ENCODE data around the gene SPANXD. TPM values are rescaled to one million over a fixed set of nuclear protein-coding genes. Genes with fewer than 3 reads are reported as not detected.

Gene SPANXD
- total and polyA plus RNA-seq, 4 donors, result not detected

DNA sequence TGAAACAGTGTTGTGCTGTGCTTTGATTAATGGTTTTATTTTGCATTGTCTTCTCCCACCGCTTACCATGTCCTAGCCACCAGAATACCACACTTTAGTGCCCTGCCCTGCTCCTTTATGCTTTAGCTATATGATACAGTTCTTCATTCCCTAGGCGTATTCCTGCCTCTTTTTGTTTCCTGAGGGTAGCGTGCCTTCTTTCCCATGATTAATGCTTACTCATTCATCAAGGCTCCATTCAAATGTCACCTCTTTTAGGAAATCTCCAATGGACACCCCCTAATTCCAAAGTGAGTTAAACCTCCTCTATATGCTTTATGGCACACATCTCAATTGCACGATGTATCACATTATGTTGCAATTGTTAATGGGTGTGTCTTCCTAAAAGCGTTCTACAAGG, 46.3 kb downstream of the SPANXD start:
- Histone ChIP-seq H3K4me3 (no peak overlapping the region), H3K27ac (ENCODE audit: low read depth in 1 of 2, low read length in 1 of 2) (no peak overlapping the region), H3K36me3 (ENCODE audit: control insufficient read depth in 4 of 4, insufficient read depth in 4 of 4, low read length in 4 of 4) (no peaks in the 10 kb centered on the region), H3K9ac (ENCODE audit: insufficient read depth in 1 of 2, low read length in 2 of 2) (no peak overlapping the region), H3K27me3 (ENCODE audit: control insufficient read depth in 3 of 3, insufficient read depth in 3 of 3, low read length in 2 of 3) (peaks cover 0 to 2% (median 0%) of the 10 kb centered on the region in 3 donors), H3K4me1 (ENCODE audit: control insufficient read depth in 5 of 5, insufficient read depth in 5 of 5, low read length in 5 of 5) (no peaks in the 10 kb centered on the region), H3K9me3 (ENCODE audit: control insufficient read depth in 4 of 4, insufficient read depth in 3 of 4, low read length in 3 of 4) (no peaks in the 10 kb centered on the region)
- DNase-seq, result no peak
- TF ChIP-seq, protein P1, sequence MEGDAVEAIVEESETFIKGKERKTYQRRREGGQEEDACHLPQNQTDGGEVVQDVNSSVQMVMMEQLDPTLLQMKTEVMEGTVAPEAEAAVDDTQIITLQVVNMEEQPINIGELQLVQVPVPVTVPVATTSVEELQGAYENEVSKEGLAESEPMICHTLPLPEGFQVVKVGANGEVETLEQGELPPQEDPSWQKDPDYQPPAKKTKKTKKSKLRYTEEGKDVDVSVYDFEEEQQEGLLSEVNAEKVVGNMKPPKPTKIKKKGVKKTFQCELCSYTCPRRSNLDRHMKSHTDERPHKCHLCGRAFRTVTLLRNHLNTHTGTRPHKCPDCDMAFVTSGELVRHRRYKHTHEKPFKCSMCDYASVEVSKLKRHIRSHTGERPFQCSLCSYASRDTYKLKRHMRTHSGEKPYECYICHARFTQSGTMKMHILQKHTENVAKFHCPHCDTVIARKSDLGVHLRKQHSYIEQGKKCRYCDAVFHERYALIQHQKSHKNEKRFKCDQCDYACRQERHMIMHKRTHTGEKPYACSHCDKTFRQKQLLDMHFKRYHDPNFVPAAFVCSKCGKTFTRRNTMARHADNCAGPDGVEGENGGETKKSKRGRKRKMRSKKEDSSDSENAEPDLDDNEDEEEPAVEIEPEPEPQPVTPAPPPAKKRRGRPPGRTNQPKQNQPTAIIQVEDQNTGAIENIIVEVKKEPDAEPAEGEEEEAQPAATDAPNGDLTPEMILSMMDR (IDR thresholded peaks at IDR 0.05; ENCODE audit: control extremely low read depth, extremely low read depth), result no peak
- 66 to 71% methylated on average over 5 of the region's 5 CpGs for WGBS, 2 donors
- ATAC-seq (ENCODE audit: insufficient read depth, low FRiP score), result no peak

Other genes starting within 250 kb of the SPANXD start
- gene SPANXA1, start 114.0 kb downstream of the SPANXD start, total RNA-seq, result not detected
- gene SPANXA1, start 114.0 kb downstream of the SPANXD start, polyA plus RNA-seq, result not detected
- gene SPANXA2, start 109.0 kb downstream of the SPANXD start, total RNA-seq, result not detected
- not detected for gene SPANXA2, start 109.0 kb downstream of the SPANXD start, polyA plus RNA-seq
- not detected for gene MAGEC3, start 139.6 kb upstream of the SPANXD start, total RNA-seq
- not detected for gene MAGEC3, start 139.6 kb upstream of the SPANXD start, polyA plus RNA-seq
- gene MAGEC1, start 205.2 kb upstream of the SPANXD start, total RNA-seq, result under 1 TPM in 1 of 2 donors, not detected in 1; 0.48 TPM
- gene MAGEC1, start 205.2 kb upstream of the SPANXD start, polyA plus RNA-seq, result not detected

Measured in lung (tissue), 12 donors.